Measurements from ENCODE around the gene THEM4. TPM values are rescaled to one million over a fixed set of nuclear protein-coding genes. Genes with fewer than 3 reads are reported as not detected.

THEM4 gene
- total RNA-seq, 4 donors from 2014 or later, result 9.1 to 45.2 (median 14.6) TPM

DNA sequence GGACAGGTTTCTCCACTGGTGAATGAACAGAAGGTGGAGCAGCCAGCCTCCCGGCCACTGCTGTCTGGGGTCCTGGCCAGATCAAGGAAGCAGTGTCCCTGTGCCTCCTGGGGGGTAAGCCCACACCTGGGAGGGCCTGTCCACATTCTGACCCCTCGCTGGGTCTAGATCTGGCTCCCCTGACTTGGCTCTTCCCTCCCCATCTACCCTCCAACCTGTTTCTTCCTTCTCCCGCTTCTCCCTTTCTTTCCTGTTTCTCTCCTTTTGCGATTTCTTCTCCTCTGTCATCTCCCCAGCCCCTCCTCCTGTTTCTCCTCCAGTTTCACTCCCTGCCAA is 78.1 kb downstream of the THEM4 start:
- Histone ChIP-seq H3K27me3 (no peaks in the 10 kb centered on the region), H3K4me1 (peaks cover 0 to 47% (median 3%) of the 10 kb centered on the region in 4 donors), H3K9me3 (no peaks in the 10 kb centered on the region), H3K36me3 (no peaks in the 10 kb centered on the region), H3K4me3 (peak overlapping the region in 3 of 4 donors; percentile 29 to 67 (median 45)), H3K27ac (peak overlapping the region in 3 of 4 donors; percentile 78 to 95 (median 81))
- TF ChIP-seq, protein P1, sequence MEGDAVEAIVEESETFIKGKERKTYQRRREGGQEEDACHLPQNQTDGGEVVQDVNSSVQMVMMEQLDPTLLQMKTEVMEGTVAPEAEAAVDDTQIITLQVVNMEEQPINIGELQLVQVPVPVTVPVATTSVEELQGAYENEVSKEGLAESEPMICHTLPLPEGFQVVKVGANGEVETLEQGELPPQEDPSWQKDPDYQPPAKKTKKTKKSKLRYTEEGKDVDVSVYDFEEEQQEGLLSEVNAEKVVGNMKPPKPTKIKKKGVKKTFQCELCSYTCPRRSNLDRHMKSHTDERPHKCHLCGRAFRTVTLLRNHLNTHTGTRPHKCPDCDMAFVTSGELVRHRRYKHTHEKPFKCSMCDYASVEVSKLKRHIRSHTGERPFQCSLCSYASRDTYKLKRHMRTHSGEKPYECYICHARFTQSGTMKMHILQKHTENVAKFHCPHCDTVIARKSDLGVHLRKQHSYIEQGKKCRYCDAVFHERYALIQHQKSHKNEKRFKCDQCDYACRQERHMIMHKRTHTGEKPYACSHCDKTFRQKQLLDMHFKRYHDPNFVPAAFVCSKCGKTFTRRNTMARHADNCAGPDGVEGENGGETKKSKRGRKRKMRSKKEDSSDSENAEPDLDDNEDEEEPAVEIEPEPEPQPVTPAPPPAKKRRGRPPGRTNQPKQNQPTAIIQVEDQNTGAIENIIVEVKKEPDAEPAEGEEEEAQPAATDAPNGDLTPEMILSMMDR (IDR thresholded peaks at IDR 0.05), result no peak
- TF ChIP-seq POLR2A (IDR thresholded peaks at IDR 0.05), result no peak
- no peak for DNase-seq

DNA sequence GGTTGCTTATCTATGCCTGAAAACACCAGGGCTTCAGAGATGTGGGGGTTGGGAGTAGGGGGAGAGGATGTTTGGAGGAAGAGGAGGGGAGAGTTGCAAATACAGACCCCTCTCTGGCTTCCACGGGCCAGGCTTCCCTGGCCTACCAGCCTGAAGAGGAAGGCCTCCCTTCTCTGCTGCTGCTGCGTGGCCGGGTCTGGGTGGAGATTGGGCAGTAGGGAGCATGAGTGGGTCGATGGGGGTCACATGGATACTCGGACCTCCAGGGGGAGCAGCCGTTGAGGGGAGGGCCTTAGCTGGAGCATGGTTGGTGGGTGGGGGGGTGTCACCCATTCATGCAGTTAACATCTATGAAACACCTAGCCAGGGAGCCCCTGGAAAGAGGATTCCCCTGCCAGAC is 79.3 kb downstream of the THEM4 start:
- H3K27me3 ChIP-seq, result no peaks in the 10 kb centered on the region
- H3K4me3 ChIP-seq, result peak overlapping the region in 2 of 4 donors; percentile 45 to 67
- peaks cover 0 to 43% (median 3%) of the 10 kb centered on the region in 4 donors for H3K4me1 ChIP-seq
- TF ChIP-seq, protein P1 (IDR thresholded peaks at IDR 0.05), result no peak
- no peak for TF ChIP-seq POLR2A (IDR thresholded peaks at IDR 0.05)
- peak overlapping the region in 1 of 4 donors; percentile 95 for H3K27ac ChIP-seq
- no peaks in the 10 kb centered on the region for H3K9me3 ChIP-seq
- H3K36me3 ChIP-seq, result no peaks in the 10 kb centered on the region
- DNase-seq, result no peak

DNA sequence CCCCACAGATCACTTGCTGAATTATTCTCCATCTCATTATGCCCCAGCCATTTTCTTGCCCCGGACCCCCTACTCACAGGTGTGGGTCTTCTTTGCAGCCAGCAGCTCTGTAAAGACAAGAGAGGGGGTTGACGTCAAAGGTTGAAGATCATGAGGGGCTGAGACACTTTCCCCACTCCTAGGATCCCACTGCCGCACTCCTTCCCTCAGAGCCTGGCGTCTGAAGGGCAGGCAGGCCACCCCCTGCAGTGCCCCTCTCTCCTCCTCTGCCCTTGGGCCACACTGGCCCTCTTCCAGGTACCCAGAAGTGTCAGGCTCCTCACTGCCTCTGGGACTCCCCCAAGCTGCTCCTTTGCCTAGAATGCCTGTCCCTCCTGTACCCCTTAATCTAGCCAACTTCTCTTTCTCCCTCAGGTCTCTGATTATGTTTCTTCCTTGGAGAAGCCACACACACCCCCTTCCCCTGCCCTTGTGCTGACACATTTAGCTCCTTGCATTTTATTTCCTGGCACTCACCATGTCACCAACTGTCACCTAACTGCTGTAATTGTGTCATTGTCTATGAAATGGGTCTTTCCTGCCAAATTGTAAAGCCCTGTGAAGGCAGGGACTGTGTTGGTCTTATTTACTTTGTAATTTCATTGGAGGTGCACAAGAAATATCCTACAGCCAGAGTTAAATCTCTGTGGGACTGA is 79.8 kb downstream of the THEM4 start:
- Histone ChIP-seq H3K9me3 (no peaks in the 10 kb centered on the region), H3K36me3 (no peaks in the 10 kb centered on the region), H3K4me1 (peaks cover 0 to 39% (median 3%) of the 10 kb centered on the region in 4 donors), H3K27ac (peak overlapping the region in 1 of 4 donors; percentile 95), H3K4me3 (no peak overlapping the region), H3K27me3 (no peaks in the 10 kb centered on the region)
- no peak for DNase-seq
- no peak for TF ChIP-seq POLR2A (IDR thresholded peaks at IDR 0.05)
- TF ChIP-seq, protein P1 (IDR thresholded peaks at IDR 0.05), result no peak

DNA sequence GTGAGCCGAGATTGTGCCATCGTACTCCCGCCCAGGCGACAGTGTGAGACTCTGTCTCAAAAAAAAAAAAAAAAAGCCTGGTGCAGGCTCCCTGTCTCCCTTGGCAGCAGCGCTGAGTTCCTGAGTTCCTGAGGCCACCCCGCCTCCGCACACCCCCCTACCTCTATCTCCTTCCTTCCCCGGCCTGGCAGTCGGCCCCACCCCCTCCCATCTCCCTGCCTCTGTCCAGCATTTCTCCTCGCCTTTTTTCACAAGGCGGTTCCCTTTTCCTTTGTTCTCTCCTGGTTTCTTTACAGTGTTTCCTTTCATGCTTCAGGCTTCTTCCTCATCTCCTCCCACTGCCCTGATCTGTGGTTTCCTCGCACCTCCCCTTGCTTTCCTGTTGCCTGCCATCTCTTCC is 80.4 kb downstream of the THEM4 start:
- Histone ChIP-seq H3K4me3 (no peak overlapping the region), H3K27ac (no peak overlapping the region), H3K9me3 (no peaks in the 10 kb centered on the region), H3K4me1 (peaks cover 0 to 34% (median 3%) of the 10 kb centered on the region in 4 donors), H3K36me3 (no peaks in the 10 kb centered on the region), H3K27me3 (no peaks in the 10 kb centered on the region)
- no peak for DNase-seq
- TF ChIP-seq, protein P1 (IDR thresholded peaks at IDR 0.05), result no peak
- TF ChIP-seq POLR2A (IDR thresholded peaks at IDR 0.05), result no peak

DNA sequence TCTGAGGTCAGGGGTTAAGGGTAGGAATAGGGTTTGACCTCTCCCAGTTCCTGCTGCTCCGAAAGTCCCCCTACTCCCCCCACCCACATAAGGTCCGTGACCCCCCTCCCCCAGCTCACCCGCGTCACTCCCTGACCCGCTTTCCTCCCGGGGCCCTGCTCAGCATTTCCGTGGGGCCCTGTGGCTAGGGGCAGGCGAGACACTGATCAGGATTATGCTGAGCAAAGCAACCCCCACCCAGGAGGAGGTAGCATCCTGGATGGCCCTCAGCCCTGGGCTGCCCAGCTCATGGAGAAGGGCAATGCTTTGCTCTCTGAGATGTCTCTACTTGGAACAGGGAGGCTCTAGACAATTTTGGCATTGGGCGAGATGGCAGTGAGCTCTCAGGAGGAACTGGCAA is 81.5 kb downstream of the THEM4 start:
- no peak overlapping the region for H3K4me3 ChIP-seq
- H3K9me3 ChIP-seq, result no peaks in the 10 kb centered on the region
- H3K27me3 ChIP-seq, result no peaks in the 10 kb centered on the region
- TF ChIP-seq, protein P1 (IDR thresholded peaks at IDR 0.05), result no peak
- no peak for TF ChIP-seq POLR2A (IDR thresholded peaks at IDR 0.05)
- peaks cover 0 to 23% (median 3%) of the 10 kb centered on the region in 4 donors for H3K4me1 ChIP-seq
- DNase-seq, result no peak
- H3K36me3 ChIP-seq, result no peaks in the 10 kb centered on the region
- H3K27ac ChIP-seq, result peak overlapping the region in 1 of 4 donors; percentile 25

All from Peyer's patch (tissue), 4 donors.